Calu3 (cell line): ENCODE measurements around the gene MMRN2. TPM values are rescaled to one million over a fixed set of nuclear protein-coding genes. Genes with fewer than 3 reads are reported as not detected.
"Not testable (repeated sequence)": the region's sequence is repeated elsewhere in the genome, so short reads cannot be mapped to it uniquely, and the experiment has no call there.

Source experiments
- BruUV-seq: library from RNA; stranded (reverse); fragments of 400-500 nt; replicated peaks from 2 replicates; lab custom pipeline; 2021; lab: Mats Ljungman, UMichigan
- CTCF ChIA-PET: fragments of 300-600 bp; sonication (Branson Sonifier 250); formaldehyde crosslinking; loops from one replicate; lab custom pipeline; 2022; ENCODE audit warnings: antibody characterized with exemption; lab: Charles Lee
- DNase-seq: peaks from one replicate; pipeline ENCODE4 v3.0.0; 2022
- H3K27ac Mint-ChIP-seq: one replicate; pipeline ENCODE4 v1.8.0; 2022; ENCODE audit warnings: mixed read lengths; ENCODE audit not compliant: unreplicated experiment
- H3K27me3 Mint-ChIP-seq: one replicate; pipeline ENCODE4 v1.8.0; 2022; ENCODE audit warnings: mixed read lengths; ENCODE audit not compliant: unreplicated experiment
- H3K36me3 Mint-ChIP-seq: one replicate; pipeline ENCODE4 v1.8.0; 2022; ENCODE audit warnings: mild to moderate bottlenecking, moderate library complexity, mixed read lengths; ENCODE audit not compliant: insufficient read depth, unreplicated experiment
- H3K4me1 Mint-ChIP-seq: one replicate; pipeline ENCODE4 v1.8.0; 2022; ENCODE audit warnings: mild to moderate bottlenecking, low read depth, mixed read lengths; ENCODE audit not compliant: unreplicated experiment
- H3K4me3 Mint-ChIP-seq: one replicate; pipeline ENCODE4 v1.8.0; 2022; ENCODE audit warnings: mild to moderate bottlenecking, low read depth, moderate library complexity, mixed read lengths; ENCODE audit not compliant: unreplicated experiment
- H3K9me3 Mint-ChIP-seq: one replicate; pipeline ENCODE4 v1.8.0; 2022; ENCODE audit warnings: low read depth, mixed read lengths; ENCODE audit not compliant: unreplicated experiment
- intact Hi-C: fragments of 100-400 bp; cut with micrococcal nuclease; formaldehyde crosslinking; loops from one replicate; pipeline ENCODE4 v1.10.0; 2022; ENCODE audit not compliant: unreplicated experiment
- total RNA-seq: library from RNA; stranded (reverse); gene quantifications from 2 replicates; pipeline ENCODE4 v1.2.3, GENCODE V29; 2022
- TF ChIP-seq, protein P1 (sequence below): fragments of 200-600 bp; IDR thresholded peaks from one replicate; pipeline ENCODE4 v1.8.0; 2022; ENCODE audit warnings: antibody characterized with exemption; ENCODE audit not compliant: unreplicated experiment

MMRN2 gene
- total RNA-seq, 1 experiment from 2014 or later = not detected

DNA sequence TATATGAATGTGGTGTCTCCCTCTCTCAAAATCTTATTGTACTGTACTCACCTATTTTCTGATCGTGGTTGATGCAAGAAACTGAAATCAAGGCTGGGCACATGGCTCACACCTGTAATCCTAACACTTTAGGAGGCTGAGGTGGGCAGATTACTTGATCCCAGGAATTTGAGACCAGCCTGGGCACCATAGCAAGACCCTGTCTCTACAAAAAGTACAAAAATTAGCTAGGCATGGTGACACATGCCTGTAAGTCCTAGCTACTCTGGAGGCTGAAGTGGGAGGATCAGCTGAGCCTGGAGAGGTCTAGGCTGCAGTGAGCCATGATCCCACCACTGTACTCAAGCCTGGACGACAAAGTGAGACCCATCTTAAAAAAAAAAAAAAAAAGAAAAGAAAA, 16.0 kb downstream of the MMRN2 start:
- no peak overlapping the region for H3K27ac Mint-ChIP-seq
- intact Hi-C loops = no loop called here
- TF ChIP-seq, protein P1, sequence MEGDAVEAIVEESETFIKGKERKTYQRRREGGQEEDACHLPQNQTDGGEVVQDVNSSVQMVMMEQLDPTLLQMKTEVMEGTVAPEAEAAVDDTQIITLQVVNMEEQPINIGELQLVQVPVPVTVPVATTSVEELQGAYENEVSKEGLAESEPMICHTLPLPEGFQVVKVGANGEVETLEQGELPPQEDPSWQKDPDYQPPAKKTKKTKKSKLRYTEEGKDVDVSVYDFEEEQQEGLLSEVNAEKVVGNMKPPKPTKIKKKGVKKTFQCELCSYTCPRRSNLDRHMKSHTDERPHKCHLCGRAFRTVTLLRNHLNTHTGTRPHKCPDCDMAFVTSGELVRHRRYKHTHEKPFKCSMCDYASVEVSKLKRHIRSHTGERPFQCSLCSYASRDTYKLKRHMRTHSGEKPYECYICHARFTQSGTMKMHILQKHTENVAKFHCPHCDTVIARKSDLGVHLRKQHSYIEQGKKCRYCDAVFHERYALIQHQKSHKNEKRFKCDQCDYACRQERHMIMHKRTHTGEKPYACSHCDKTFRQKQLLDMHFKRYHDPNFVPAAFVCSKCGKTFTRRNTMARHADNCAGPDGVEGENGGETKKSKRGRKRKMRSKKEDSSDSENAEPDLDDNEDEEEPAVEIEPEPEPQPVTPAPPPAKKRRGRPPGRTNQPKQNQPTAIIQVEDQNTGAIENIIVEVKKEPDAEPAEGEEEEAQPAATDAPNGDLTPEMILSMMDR = no peak
- no peak overlapping the region for H3K4me3 Mint-ChIP-seq
- CTCF ChIA-PET = no interaction called here
- H3K36me3 Mint-ChIP-seq = peaks cover 5% of the 10 kb centered on the region
- no TSS peak for BruUV-seq
- H3K27me3 Mint-ChIP-seq = peaks cover 3% of the 10 kb centered on the region
- H3K9me3 Mint-ChIP-seq = no peaks in the 10 kb centered on the region
- H3K4me1 Mint-ChIP-seq = no peaks in the 10 kb centered on the region
- no peak for DNase-seq

DNA sequence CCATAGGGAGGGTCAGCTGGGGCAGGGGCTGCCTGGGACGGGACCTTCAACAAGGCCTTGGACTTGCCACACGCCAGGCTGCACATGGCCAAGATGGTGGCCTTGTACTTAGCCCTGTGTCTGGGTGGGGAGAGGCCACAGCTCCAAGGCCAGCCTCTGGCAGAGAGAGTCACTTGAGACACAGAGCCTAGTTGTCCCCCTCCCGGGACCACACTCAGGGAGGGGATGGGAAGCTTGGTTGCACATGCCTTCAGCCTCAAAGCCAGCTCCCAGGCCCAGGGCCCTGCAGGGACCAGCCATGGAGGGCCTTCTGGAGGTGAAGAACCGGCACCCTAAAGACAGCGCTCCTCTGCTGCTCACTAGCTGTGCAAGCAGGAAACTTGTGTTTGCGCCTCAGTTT, 16.7 kb downstream of the MMRN2 start:
- intact Hi-C loops = no loop called here
- Mint-ChIP-seq H3K4me3 (no peak overlapping the region), H3K9me3 (no peaks in the 10 kb centered on the region), H3K27me3 (no peaks in the 10 kb centered on the region), H3K27ac (no peak overlapping the region), H3K4me1 (no peaks in the 10 kb centered on the region), H3K36me3 (peaks cover 5% of the 10 kb centered on the region)
- BruUV-seq = no TSS peak
- no peak for DNase-seq
- CTCF ChIA-PET = interaction anchor here (0.6 to 1.8 kb wide), 2 partner anchors 26 to 35 kb away, joined by 3 to 5 read pairs; no protein-coding TSS in a partner anchor
- TF ChIP-seq, protein P1 = no peak

DNA sequence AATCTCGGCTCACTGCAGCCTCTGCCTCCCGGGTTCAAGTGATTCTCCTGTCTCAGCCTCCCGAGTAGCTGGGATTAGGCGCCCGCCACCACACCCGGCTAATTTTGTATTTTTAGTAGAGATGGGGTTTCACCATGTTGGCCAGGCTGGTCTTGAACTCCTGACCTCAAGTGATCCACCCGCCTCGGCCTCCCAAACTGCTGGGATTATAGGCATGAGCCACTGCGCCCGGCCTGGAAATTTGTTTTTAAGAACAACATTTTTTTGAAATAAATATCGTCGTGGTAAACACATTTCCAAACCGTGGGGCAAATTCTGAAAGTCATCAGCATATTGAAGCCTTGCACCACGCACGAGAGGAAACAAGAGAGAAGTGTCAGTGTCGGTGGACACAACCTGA, 17.3 kb downstream of the MMRN2 start:
- H3K4me1 Mint-ChIP-seq, H3K36me3 Mint-ChIP-seq, DNase-seq, H3K9me3 Mint-ChIP-seq, H3K27ac Mint-ChIP-seq, H3K27me3 Mint-ChIP-seq, intact Hi-C loops, H3K4me3 Mint-ChIP-seq, BruUV-seq: not testable (repeated sequence)
- CTCF ChIA-PET = interaction anchor here (0.6 to 1.8 kb wide), 2 partner anchors 26 to 50 kb away, joined by 3 to 5 read pairs; no protein-coding TSS in a partner anchor

DNA sequence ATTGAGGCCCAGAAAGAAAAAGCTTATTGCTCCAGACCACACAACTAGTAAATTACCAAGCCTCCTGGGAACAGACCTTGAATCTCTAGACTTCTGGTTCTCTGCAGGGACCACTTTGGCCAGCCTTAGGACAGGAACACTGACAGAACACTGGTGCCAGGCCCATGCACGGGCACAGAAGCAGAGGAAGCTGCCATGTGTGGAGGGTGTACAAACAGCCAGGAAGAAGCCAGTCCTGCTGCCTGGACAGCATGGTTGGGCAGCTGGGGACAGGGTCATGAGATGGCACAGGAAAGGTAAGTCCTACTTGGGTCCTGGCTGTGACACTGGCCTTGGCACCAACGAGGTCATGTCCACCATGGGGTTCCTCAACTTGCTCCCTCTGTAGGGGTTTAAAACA, 19.2 kb downstream of the MMRN2 start:
- TF ChIP-seq, protein P1 = no peak
- H3K9me3 Mint-ChIP-seq = no peaks in the 10 kb centered on the region
- intact Hi-C loops = no loop called here
- no peak overlapping the region for H3K4me3 Mint-ChIP-seq
- H3K4me1 Mint-ChIP-seq = no peaks in the 10 kb centered on the region
- DNase-seq = no peak
- no peaks in the 10 kb centered on the region for H3K27me3 Mint-ChIP-seq
- no TSS peak for BruUV-seq
- peaks cover 5% of the 10 kb centered on the region for H3K36me3 Mint-ChIP-seq
- no peak overlapping the region for H3K27ac Mint-ChIP-seq
- CTCF ChIA-PET = no interaction called here

DNA sequence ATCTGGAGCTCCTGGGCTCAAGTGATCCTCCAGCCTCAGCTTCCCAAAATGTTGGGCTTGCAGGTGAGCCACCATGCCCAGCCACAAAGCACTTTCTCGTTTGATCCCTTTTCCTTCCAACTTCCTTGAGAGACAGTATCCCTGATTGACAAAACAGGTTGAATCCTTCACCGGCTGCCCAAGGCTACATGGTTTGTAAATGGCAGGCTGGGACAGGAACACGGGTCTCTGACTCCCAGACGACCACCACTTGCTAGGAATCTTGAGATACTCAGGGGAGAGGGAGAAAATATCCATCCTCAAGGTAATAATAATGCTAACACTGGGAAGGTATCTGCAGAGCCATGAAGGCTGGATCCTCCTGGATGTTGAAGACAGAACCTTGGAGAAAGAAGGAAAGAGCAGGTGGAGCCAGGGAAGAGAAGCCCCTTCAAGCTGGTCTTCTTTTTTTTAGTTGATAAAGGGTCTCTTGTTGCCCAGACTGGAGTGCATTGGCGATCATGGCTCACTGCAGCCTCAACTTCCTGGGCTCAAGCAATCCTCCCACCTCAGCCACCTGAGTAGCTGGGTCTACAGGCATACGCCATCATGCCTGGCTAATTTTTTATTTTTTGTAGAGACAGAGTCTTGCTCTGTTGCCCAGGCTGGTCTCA, 19.8 kb downstream of the MMRN2 start:
- Mint-ChIP-seq H3K4me3 (no peak overlapping the region), H3K9me3 (no peaks in the 10 kb centered on the region), H3K36me3 (peaks cover 8% of the 10 kb centered on the region), H3K27ac (no peak overlapping the region), H3K27me3 (no peaks in the 10 kb centered on the region), H3K4me1 (no peaks in the 10 kb centered on the region)
- intact Hi-C loops = no loop called here
- TF ChIP-seq, protein P1 = no peak
- no TSS peak for BruUV-seq
- CTCF ChIA-PET = no interaction called here
- DNase-seq = no peak
